GM23338 (cell line): ENCODE results near the gene ARID1B. TPM values are rescaled to one million over a fixed set of nuclear protein-coding genes. Genes with fewer than 3 reads are reported as not detected.

Source experiments
- ATAC-seq: fragments of 200-7000 bp; cut with Tn5 transposase; 3 replicates; pipeline ENCODE4 v1.9.1; 2020
- DNase-seq: peaks from one replicate; pipeline ENCODE4 v3.0.0-alpha.2; 2015; ENCODE audit warnings: low spot score
- H2AFZ ChIP-seq: fragments of 200-600 bp; sonication (generic); 2 replicates; pipeline ENCODE4 v1.8.0; 2016; ENCODE audit warnings: antibody characterized with exemption, mild to moderate bottlenecking, moderate library complexity
- H3F3A ChIP-seq: fragments of 200-600 bp; sonication (generic); replicated peaks from 2 replicates; pipeline ENCODE4 v1.8.0; 2017; ENCODE audit warnings: antibody characterized with exemption, mixed run types, low read depth
- H3K27ac ChIP-seq: fragments of 200-600 bp; sonication (generic); 2 replicates; pipeline ENCODE4 v1.6.1; 2016; ENCODE audit warnings: low read depth
- H3K27me3 ChIP-seq: fragments of 200-600 bp; sonication (generic); 2 replicates; pipeline ENCODE4 v1.8.0; 2016; ENCODE audit warnings: mild to moderate bottlenecking, mixed run types, moderate library complexity; ENCODE audit not compliant: insufficient read depth
- H3K36me3 ChIP-seq: fragments of 200-600 bp; sonication (generic); 2 replicates; pipeline ENCODE4 v1.8.0; 2016; ENCODE audit warnings: mild to moderate bottlenecking; ENCODE audit not compliant: insufficient read depth
- H3K4me1 ChIP-seq: fragments of 200-600 bp; sonication (generic); 2 replicates; pipeline ENCODE4 v1.8.0; 2016; ENCODE audit warnings: mild to moderate bottlenecking, moderate library complexity; ENCODE audit not compliant: insufficient read depth
- H3K4me2 ChIP-seq: fragments of 200-600 bp; sonication (generic); 2 replicates; pipeline ENCODE4 v1.7.1; 2017; ENCODE audit warnings: mixed run types
- H3K4me3 ChIP-seq: fragments of 200-600 bp; sonication (generic); 2 replicates; pipeline ENCODE4 v1.6.1; 2016; ENCODE audit warnings: mixed run types
- H3K79me2 ChIP-seq: fragments of 200-600 bp; sonication (generic); replicated peaks from 2 replicates; pipeline ENCODE4 v1.8.0; 2017; ENCODE audit warnings: mild to moderate bottlenecking; ENCODE audit not compliant: insufficient read depth
- H3K9me2 ChIP-seq: fragments of 200-600 bp; sonication (generic); 2 replicates; pipeline ENCODE4 v1.8.0; 2017; ENCODE audit not compliant: insufficient read depth
- H4K20me1 ChIP-seq: fragments of 200-600 bp; sonication (generic); replicated peaks from 2 replicates; pipeline ENCODE4 v1.8.0; 2017; ENCODE audit warnings: mild to moderate bottlenecking; ENCODE audit not compliant: insufficient read depth
- H3K27ac Mint-ChIP-seq: 2 replicates; pipeline ENCODE4 v1.8.0; 2020; ENCODE audit warnings: inconsistent platforms, mild to moderate bottlenecking, moderate library complexity, mixed read lengths
- H3K27me3 Mint-ChIP-seq: 3 replicates; pipeline ENCODE4 v1.8.0; 2022; ENCODE audit warnings: low read depth, mild to moderate bottlenecking, moderate library complexity, mixed read lengths, inconsistent platforms; ENCODE audit not compliant: insufficient read depth, poor library complexity
- H3K36me3 Mint-ChIP-seq: 3 replicates; pipeline ENCODE4 v1.8.0; 2021; ENCODE audit warnings: low read depth, mild to moderate bottlenecking, inconsistent platforms, moderate library complexity, mixed read lengths
- H3K4me1 Mint-ChIP-seq: 3 replicates; pipeline ENCODE4 v1.8.0; 2020; ENCODE audit warnings: mild to moderate bottlenecking, inconsistent platforms, mixed read lengths
- H3K4me3 Mint-ChIP-seq: 3 replicates; pipeline ENCODE4 v1.8.0; 2021; ENCODE audit warnings: moderate library complexity, mild to moderate bottlenecking, inconsistent platforms, mixed read lengths
- H3K9me3 Mint-ChIP-seq: 3 replicates; pipeline ENCODE4 v1.8.0; 2020; ENCODE audit warnings: moderate library complexity, mild to moderate bottlenecking, inconsistent platforms, mixed read lengths
- CREB1 ChIP-seq: fragments of 250-450 bp; sonication (Bioruptor Pico); IDR thresholded peaks from 2 replicates; pipeline ENCODE4 v1.5.0; 2020; ENCODE audit warnings: low read depth, mild to moderate bottlenecking, moderate library complexity
- EZH2 ChIP-seq: fragments of 200-600 bp; sonication (generic); IDR thresholded peaks from one replicate; pipeline ENCODE4 v1.8.0; 2017; ENCODE audit warnings: antibody characterized with exemption, mild to moderate bottlenecking, low read depth; ENCODE audit not compliant: unreplicated experiment
- EZH2phosphoT487 ChIP-seq: fragments of 200-600 bp; sonication (generic); IDR thresholded peaks from one replicate; pipeline ENCODE4 v1.8.1; 2018; ENCODE audit warnings: antibody characterized with exemption; ENCODE audit not compliant: unreplicated experiment
- JUNB ChIP-seq: IDR thresholded peaks from one replicate; pipeline ENCODE4 v1.6.1; 2016; ENCODE audit warnings: antibody characterized with exemption; ENCODE audit not compliant: unreplicated experiment
- NANOG ChIP-seq: IDR thresholded peaks from 2 replicates; pipeline ENCODE4 v1.6.1; 2016; ENCODE audit warnings: antibody characterized with exemption, borderline replicate concordance
- POLR2AphosphoS5 ChIP-seq: IDR thresholded peaks from 2 replicates; pipeline ENCODE4 v1.6.1; 2016; ENCODE audit warnings: antibody characterized with exemption, low read depth
- STAT1 ChIP-seq: IDR thresholded peaks from one replicate; pipeline ENCODE4 v1.6.1; 2016; ENCODE audit warnings: antibody characterized with exemption; ENCODE audit not compliant: unreplicated experiment
- ZNF114 ChIP-seq: fragments of 250-450 bp; sonication (Bioruptor Pico); IDR thresholded peaks from 2 replicates; pipeline ENCODE4 v1.5.0; 2020; ENCODE audit warnings: mild to moderate bottlenecking, moderate library complexity
- ZNF331 ChIP-seq: fragments of 250-450 bp; sonication (Bioruptor Pico); IDR thresholded peaks from 2 replicates; pipeline ENCODE4 v1.5.0; 2020; ENCODE audit warnings: low read depth, mild to moderate bottlenecking, moderate library complexity
- polyA plus RNA-seq: library from polyadenylated mRNA; unstranded; fragments of >200 nt; fragmentation: Nextera tagmentation; extraction: Ambion mirVana; gene quantifications from 2 replicates; pipeline ENCODE4 v1.2.1, GENCODE V29; 2016
- total RNA-seq: library from RNA; depleted of rRNA; stranded (reverse); fragments of >200 nt; shearing (Covaris generic); gene quantifications from 2 replicates; pipeline ENCODE4 v1.2.3, GENCODE V29; 2014
- TF ChIP-seq, protein P1 (sequence below): fragments of 250-450 bp; sonication (Bioruptor Pico); IDR thresholded peaks from 2 replicates; pipeline ENCODE4 v1.5.0; 2020; ENCODE audit warnings: mild to moderate bottlenecking, moderate library complexity
- TF ChIP-seq, protein P2 (sequence below): IDR thresholded peaks from one replicate; pipeline ENCODE4 v1.6.1; 2018; ENCODE audit warnings: antibody characterized with exemption; ENCODE audit not compliant: unreplicated experiment
- TF ChIP-seq, protein P3 (sequence below), 2 experiments: fragments of 200-600 bp in 1 of 2; sonication (generic) in 1 of 2; conservative IDR thresholded peaks; 2 replicates each; pipeline versions ENCODE4 v1.5.1 to v1.6.1; 2016 to 2017; ENCODE audit warnings: antibody characterized with exemption in 2 of 2, low read depth in 2 of 2, mild to moderate bottlenecking in 2 of 2, moderate library complexity in 1 of 2
- TF ChIP-seq, protein P4 (sequence below): IDR thresholded peaks from 2 replicates; pipeline ENCODE4 v1.6.1; 2016; ENCODE audit warnings: antibody characterized with exemption

Gene ARID1B
- total and polyA plus RNA-seq, 2 experiments from 2014 or later: 59.3 to 72.2 TPM

DNA sequence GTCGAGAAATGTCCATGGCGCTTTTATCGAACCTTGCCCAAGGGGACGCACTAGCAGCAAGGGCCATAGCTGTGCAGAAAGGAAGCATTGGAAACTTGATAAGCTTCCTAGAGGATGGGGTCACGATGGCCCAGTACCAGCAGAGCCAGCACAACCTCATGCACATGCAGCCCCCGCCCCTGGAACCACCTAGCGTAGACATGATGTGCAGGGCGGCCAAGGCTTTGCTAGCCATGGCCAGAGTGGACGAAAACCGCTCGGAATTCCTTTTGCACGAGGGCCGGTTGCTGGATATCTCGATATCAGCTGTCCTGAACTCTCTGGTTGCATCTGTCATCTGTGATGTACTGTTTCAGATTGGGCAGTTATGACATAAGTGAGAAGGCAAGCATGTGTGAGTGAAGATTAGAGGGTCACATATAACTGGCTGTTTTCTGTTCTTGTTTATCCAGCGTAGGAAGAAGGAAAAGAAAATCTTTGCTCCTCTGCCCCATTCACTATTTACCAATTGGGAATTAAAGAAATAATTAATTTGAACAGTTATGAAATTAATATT is 430.4 kb downstream of the ARID1B start:
- Histone ChIP-seq H3K4me2 (no peak overlapping the region), H3K79me2 (no peaks in the 10 kb centered on the region), H3K27me3 (no peaks in the 10 kb centered on the region), H4K20me1 (no peaks in the 10 kb centered on the region), H3K27ac (no peak overlapping the region), H3K9me2 (no peaks in the 10 kb centered on the region), H3F3A (no peaks in the 10 kb centered on the region), H2AFZ (no peak overlapping the region), H3K36me3 (peaks cover 14% of the 10 kb centered on the region), H3K4me3 (no peak overlapping the region), H3K4me1 (no peaks in the 10 kb centered on the region)
- TF ChIP-seq EZH2 (no peak), CREB1 (CRISPR knock-in tag) (no peak), NANOG (no peak), ZNF114 (no peak), STAT1 (no peak), JUNB (no peak), ZNF331 (no peak), EZH2phosphoT487 (no peak), POLR2AphosphoS5 (no peak)
- TF ChIP-seq, protein P1, sequence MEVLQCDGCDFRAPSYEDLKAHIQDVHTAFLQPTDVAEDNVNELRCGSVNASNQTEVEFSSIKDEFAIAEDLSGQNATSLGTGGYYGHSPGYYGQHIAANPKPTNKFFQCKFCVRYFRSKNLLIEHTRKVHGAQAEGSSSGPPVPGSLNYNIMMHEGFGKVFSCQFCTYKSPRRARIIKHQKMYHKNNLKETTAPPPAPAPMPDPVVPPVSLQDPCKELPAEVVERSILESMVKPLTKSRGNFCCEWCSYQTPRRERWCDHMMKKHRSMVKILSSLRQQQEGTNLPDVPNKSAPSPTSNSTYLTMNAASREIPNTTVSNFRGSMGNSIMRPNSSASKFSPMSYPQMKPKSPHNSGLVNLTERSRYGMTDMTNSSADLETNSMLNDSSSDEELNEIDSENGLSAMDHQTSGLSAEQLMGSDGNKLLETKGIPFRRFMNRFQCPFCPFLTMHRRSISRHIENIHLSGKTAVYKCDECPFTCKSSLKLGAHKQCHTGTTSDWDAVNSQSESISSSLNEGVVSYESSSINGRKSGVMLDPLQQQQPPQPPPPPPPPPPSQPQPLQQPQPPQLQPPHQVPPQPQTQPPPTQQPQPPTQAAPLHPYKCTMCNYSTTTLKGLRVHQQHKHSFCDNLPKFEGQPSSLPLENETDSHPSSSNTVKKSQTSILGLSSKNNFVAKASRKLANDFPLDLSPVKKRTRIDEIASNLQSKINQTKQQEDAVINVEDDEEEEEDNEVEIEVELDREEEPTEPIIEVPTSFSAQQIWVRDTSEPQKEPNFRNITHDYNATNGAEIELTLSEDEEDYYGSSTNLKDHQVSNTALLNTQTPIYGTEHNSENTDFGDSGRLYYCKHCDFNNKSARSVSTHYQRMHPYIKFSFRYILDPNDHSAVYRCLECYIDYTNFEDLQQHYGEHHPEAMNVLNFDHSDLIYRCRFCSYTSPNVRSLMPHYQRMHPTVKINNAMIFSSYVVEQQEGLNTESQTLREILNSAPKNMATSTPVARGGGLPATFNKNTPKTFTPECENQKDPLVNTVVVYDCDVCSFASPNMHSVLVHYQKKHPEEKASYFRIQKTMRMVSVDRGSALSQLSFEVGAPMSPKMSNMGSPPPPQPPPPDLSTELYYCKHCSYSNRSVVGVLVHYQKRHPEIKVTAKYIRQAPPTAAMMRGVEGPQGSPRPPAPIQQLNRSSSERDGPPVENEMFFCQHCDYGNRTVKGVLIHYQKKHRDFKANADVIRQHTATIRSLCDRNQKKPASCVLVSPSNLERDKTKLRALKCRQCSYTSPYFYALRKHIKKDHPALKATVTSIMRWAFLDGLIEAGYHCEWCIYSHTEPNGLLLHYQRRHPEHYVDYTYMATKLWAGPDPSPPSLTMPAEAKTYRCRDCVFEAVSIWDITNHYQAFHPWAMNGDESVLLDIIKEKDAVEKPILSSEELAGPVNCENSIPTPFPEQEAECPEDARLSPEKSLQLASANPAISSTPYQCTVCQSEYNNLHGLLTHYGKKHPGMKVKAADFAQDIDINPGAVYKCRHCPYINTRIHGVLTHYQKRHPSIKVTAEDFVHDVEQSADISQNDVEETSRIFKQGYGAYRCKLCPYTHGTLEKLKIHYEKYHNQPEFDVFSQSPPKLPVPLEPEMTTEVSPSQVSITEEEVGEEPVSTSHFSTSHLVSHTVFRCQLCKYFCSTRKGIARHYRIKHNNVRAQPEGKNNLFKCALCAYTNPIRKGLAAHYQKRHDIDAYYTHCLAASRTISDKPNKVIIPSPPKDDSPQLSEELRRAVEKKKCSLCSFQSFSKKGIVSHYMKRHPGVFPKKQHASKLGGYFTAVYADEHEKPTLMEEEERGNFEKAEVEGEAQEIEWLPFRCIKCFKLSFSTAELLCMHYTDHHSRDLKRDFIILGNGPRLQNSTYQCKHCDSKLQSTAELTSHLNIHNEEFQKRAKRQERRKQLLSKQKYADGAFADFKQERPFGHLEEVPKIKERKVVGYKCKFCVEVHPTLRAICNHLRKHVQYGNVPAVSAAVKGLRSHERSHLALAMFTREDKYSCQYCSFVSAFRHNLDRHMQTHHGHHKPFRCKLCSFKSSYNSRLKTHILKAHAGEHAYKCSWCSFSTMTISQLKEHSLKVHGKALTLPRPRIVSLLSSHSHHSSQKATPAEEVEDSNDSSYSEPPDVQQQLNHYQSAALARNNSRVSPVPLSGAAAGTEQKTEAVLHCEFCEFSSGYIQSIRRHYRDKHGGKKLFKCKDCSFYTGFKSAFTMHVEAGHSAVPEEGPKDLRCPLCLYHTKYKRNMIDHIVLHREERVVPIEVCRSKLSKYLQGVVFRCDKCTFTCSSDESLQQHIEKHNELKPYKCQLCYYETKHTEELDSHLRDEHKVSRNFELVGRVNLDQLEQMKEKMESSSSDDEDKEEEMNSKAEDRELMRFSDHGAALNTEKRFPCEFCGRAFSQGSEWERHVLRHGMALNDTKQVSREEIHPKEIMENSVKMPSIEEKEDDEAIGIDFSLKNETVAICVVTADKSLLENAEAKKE (CRISPR knock-in tag): no peak
- TF ChIP-seq, protein P2, sequence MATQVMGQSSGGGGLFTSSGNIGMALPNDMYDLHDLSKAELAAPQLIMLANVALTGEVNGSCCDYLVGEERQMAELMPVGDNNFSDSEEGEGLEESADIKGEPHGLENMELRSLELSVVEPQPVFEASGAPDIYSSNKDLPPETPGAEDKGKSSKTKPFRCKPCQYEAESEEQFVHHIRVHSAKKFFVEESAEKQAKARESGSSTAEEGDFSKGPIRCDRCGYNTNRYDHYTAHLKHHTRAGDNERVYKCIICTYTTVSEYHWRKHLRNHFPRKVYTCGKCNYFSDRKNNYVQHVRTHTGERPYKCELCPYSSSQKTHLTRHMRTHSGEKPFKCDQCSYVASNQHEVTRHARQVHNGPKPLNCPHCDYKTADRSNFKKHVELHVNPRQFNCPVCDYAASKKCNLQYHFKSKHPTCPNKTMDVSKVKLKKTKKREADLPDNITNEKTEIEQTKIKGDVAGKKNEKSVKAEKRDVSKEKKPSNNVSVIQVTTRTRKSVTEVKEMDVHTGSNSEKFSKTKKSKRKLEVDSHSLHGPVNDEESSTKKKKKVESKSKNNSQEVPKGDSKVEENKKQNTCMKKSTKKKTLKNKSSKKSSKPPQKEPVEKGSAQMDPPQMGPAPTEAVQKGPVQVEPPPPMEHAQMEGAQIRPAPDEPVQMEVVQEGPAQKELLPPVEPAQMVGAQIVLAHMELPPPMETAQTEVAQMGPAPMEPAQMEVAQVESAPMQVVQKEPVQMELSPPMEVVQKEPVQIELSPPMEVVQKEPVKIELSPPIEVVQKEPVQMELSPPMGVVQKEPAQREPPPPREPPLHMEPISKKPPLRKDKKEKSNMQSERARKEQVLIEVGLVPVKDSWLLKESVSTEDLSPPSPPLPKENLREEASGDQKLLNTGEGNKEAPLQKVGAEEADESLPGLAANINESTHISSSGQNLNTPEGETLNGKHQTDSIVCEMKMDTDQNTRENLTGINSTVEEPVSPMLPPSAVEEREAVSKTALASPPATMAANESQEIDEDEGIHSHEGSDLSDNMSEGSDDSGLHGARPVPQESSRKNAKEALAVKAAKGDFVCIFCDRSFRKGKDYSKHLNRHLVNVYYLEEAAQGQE: no peak
- TF ChIP-seq, protein P3, sequence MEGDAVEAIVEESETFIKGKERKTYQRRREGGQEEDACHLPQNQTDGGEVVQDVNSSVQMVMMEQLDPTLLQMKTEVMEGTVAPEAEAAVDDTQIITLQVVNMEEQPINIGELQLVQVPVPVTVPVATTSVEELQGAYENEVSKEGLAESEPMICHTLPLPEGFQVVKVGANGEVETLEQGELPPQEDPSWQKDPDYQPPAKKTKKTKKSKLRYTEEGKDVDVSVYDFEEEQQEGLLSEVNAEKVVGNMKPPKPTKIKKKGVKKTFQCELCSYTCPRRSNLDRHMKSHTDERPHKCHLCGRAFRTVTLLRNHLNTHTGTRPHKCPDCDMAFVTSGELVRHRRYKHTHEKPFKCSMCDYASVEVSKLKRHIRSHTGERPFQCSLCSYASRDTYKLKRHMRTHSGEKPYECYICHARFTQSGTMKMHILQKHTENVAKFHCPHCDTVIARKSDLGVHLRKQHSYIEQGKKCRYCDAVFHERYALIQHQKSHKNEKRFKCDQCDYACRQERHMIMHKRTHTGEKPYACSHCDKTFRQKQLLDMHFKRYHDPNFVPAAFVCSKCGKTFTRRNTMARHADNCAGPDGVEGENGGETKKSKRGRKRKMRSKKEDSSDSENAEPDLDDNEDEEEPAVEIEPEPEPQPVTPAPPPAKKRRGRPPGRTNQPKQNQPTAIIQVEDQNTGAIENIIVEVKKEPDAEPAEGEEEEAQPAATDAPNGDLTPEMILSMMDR (conservative IDR thresholded peaks at IDR 0.05; ENCODE audit: low read depth in 2 of 2): no peak
- TF ChIP-seq, protein P4, sequence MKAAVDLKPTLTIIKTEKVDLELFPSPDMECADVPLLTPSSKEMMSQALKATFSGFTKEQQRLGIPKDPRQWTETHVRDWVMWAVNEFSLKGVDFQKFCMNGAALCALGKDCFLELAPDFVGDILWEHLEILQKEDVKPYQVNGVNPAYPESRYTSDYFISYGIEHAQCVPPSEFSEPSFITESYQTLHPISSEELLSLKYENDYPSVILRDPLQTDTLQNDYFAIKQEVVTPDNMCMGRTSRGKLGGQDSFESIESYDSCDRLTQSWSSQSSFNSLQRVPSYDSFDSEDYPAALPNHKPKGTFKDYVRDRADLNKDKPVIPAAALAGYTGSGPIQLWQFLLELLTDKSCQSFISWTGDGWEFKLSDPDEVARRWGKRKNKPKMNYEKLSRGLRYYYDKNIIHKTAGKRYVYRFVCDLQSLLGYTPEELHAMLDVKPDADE: no peak
- Mint-ChIP-seq H3K36me3 (peaks cover 23% of the 10 kb centered on the region), H3K9me3 (no peaks in the 10 kb centered on the region), H3K27me3 (peaks cover 4% of the 10 kb centered on the region), H3K4me1 (no peaks in the 10 kb centered on the region; the same call in 2 of the 3 replicates), H3K4me3 (no peak overlapping the region), H3K27ac (no peak overlapping the region)
- no peak for ATAC-seq
- no peak for DNase-seq
